ENCODE data around the gene BCAR3. TPM values are rescaled to one million over a fixed set of nuclear protein-coding genes. Genes with fewer than 3 reads are reported as not detected.

Gene BCAR3
- total RNA-seq, 1 experiment from 2014 or later = 33.9 TPM

GRCh38 chr1:93699503-93700168, 18.0 kb upstream of the BCAR3 start:
- peak overlapping the region; percentile 44; the same call in 1 of the 2 replicates for H3K27ac ChIP-seq (ENCODE audit: low read length)
- CTCF ChIA-PET = no interaction called here
- H3K4me3 ChIP-seq (ENCODE audit: low read depth in 2 of 2, low read length in 2 of 2) = no peak overlapping the region
- H3K27me3 ChIP-seq (ENCODE audit: control insufficient read depth, insufficient read depth, low read length) = no peaks in the 10 kb centered on the region
- POLR2A ChIA-PET = no interaction called here
- H3K36me3 ChIP-seq (ENCODE audit: control insufficient read depth, insufficient read depth, low read length) = no peaks in the 10 kb centered on the region
- no peak for DNase-seq (ENCODE audit: low read depth, low spot score)
- no TSS peak for BruUV-seq (replicated peaks)
- TF ChIP-seq, protein P1, sequence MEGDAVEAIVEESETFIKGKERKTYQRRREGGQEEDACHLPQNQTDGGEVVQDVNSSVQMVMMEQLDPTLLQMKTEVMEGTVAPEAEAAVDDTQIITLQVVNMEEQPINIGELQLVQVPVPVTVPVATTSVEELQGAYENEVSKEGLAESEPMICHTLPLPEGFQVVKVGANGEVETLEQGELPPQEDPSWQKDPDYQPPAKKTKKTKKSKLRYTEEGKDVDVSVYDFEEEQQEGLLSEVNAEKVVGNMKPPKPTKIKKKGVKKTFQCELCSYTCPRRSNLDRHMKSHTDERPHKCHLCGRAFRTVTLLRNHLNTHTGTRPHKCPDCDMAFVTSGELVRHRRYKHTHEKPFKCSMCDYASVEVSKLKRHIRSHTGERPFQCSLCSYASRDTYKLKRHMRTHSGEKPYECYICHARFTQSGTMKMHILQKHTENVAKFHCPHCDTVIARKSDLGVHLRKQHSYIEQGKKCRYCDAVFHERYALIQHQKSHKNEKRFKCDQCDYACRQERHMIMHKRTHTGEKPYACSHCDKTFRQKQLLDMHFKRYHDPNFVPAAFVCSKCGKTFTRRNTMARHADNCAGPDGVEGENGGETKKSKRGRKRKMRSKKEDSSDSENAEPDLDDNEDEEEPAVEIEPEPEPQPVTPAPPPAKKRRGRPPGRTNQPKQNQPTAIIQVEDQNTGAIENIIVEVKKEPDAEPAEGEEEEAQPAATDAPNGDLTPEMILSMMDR (IDR thresholded peaks at IDR 0.05) = no peak
- TF ChIP-seq TCF7L2 (IDR thresholded peaks at IDR 0.05; ENCODE audit: low read depth, low read length) = no peak
- TF ChIP-seq, protein P2, sequence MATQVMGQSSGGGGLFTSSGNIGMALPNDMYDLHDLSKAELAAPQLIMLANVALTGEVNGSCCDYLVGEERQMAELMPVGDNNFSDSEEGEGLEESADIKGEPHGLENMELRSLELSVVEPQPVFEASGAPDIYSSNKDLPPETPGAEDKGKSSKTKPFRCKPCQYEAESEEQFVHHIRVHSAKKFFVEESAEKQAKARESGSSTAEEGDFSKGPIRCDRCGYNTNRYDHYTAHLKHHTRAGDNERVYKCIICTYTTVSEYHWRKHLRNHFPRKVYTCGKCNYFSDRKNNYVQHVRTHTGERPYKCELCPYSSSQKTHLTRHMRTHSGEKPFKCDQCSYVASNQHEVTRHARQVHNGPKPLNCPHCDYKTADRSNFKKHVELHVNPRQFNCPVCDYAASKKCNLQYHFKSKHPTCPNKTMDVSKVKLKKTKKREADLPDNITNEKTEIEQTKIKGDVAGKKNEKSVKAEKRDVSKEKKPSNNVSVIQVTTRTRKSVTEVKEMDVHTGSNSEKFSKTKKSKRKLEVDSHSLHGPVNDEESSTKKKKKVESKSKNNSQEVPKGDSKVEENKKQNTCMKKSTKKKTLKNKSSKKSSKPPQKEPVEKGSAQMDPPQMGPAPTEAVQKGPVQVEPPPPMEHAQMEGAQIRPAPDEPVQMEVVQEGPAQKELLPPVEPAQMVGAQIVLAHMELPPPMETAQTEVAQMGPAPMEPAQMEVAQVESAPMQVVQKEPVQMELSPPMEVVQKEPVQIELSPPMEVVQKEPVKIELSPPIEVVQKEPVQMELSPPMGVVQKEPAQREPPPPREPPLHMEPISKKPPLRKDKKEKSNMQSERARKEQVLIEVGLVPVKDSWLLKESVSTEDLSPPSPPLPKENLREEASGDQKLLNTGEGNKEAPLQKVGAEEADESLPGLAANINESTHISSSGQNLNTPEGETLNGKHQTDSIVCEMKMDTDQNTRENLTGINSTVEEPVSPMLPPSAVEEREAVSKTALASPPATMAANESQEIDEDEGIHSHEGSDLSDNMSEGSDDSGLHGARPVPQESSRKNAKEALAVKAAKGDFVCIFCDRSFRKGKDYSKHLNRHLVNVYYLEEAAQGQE (IDR thresholded peaks at IDR 0.05; ENCODE audit: insufficient read depth in 1 of 2, low read depth in 2 of 2, low read length in 1 of 2) = no peak
- no peak for TF ChIP-seq SIN3A (IDR thresholded peaks at IDR 0.05; ENCODE audit: borderline replicate concordance, insufficient read depth, low read depth, low read length)
- H3K9me3 ChIP-seq (ENCODE audit: control insufficient read depth, insufficient read depth, low read depth, low read length) = no peaks in the 10 kb centered on the region
- in situ Hi-C loops (cut with HindIII; ENCODE audit: low pct_unique_long_range_greater_than_20kb, low sequenced_read_pairs) (no loop called here), intact Hi-C loops (cut with micrococcal nuclease; ENCODE audit: unreplicated experiment) (no loop called here)
- H3K4me1 ChIP-seq (ENCODE audit: control insufficient read depth, insufficient read depth, low read length) = peaks cover 15% of the 10 kb centered on the region
- ATAC-seq = no peak

GRCh38 chr1:93699049-93699384, 17.4 kb upstream of the BCAR3 start:
- ATAC-seq (no peak), DNase-seq (ENCODE audit: low read depth, low spot score) (no peak)
- Histone ChIP-seq H3K9me3 (ENCODE audit: control insufficient read depth, insufficient read depth, low read depth, low read length) (no peaks in the 10 kb centered on the region), H3K27ac (ENCODE audit: low read length) (peak overlapping the region; percentile 17; the same call in 1 of the 2 replicates), H3K36me3 (ENCODE audit: control insufficient read depth, insufficient read depth, low read length) (no peaks in the 10 kb centered on the region), H3K27me3 (ENCODE audit: control insufficient read depth, insufficient read depth, low read length) (no peaks in the 10 kb centered on the region), H3K4me1 (ENCODE audit: control insufficient read depth, insufficient read depth, low read length) (peaks cover 15% of the 10 kb centered on the region), H3K4me3 (ENCODE audit: low read depth in 2 of 2, low read length in 2 of 2) (no peak overlapping the region)
- ChIA-PET CTCF (no interaction called here), POLR2A (no interaction called here)
- in situ Hi-C loops (cut with HindIII; ENCODE audit: low pct_unique_long_range_greater_than_20kb, low sequenced_read_pairs) (no loop called here), intact Hi-C loops (cut with micrococcal nuclease; ENCODE audit: unreplicated experiment) (no loop called here)
- no TSS peak for BruUV-seq (replicated peaks)
- TF ChIP-seq TCF7L2 (IDR thresholded peaks at IDR 0.05; ENCODE audit: low read depth, low read length) = no peak
- TF ChIP-seq SIN3A (IDR thresholded peaks at IDR 0.05; ENCODE audit: borderline replicate concordance, insufficient read depth, low read depth, low read length) = no peak
- TF ChIP-seq, protein P2 (IDR thresholded peaks at IDR 0.05; ENCODE audit: insufficient read depth in 1 of 2, low read depth in 2 of 2, low read length in 1 of 2) = no peak
- no peak for TF ChIP-seq POLR2AphosphoS5 (IDR thresholded peaks at IDR 0.05; ENCODE audit: low read depth, low read length)
- TF ChIP-seq, protein P1 (IDR thresholded peaks at IDR 0.05) = no peak

Measured in Panc1 (cell line).